T-helper 2 cell treated with Interferon-gamma antibody and Interleukin-4, amounts not matched to agents 100 ng/mL and 5 ng/mL, for 36 hours (primary cell): ENCODE results near the gene FERMT3. TPM values are rescaled to one million over a fixed set of nuclear protein-coding genes. Genes with fewer than 3 reads are reported as not detected.

ENCODE experiments used
- intact Hi-C: fragments of 100-400 bp; cut with micrococcal nuclease; formaldehyde crosslinking; loops from one replicate; pipeline ENCODE4 v1.15.1; 2023
- total RNA-seq: library from RNA; stranded (reverse); gene quantifications from 2 replicates; pipeline ENCODE4 v1.2.3, GENCODE V29; 2022

Gene FERMT3
- total RNA-seq, 1 donor from 2014 or later = 211 TPM

GRCh38 chr11:64218628-64219353 lies 12.3 kb downstream of the FERMT3 start:
- intact Hi-C loops = no loop called here

- intact Hi-C loops = no loop called here
These were observed 12.8 kb downstream of the FERMT3 start for GRCh38 chr11:64219354-64219684.

- intact Hi-C loops = no loop called here
These were observed 13.2 kb downstream of the FERMT3 start for GRCh38 chr11:64219755-64220154.

GRCh38 chr11:64220271-64220670 lies 13.8 kb downstream of the FERMT3 start:
- intact Hi-C loops = no loop called here

- intact Hi-C loops = no loop called here
These were observed 14.3 kb downstream of the FERMT3 start for GRCh38 chr11:64220798-64221197.

- intact Hi-C loops = no loop called here
These were observed 16.1 kb downstream of the FERMT3 start for GRCh38 chr11:64222651-64223000.

GRCh38 chr11:64223001-64223651 lies 16.6 kb downstream of the FERMT3 start:
- intact Hi-C loops = no loop called here

- intact Hi-C loops = no loop called here
These were observed 17.8 kb downstream of the FERMT3 start for GRCh38 chr11:64224151-64224890.

- intact Hi-C loops = no loop called here
These were observed 18.5 kb downstream of the FERMT3 start for GRCh38 chr11:64224891-64225607.

- intact Hi-C loops = loop anchor here (1.0 to 2.0 kb wide), 3 partner anchors 15 to 43 kb away; partner anchors contain the start of genes FERMT3 and FKBP2
These were observed 19.3 kb downstream of the FERMT3 start, which contains the start of the genes NUDT22 and TRPT1 for GRCh38 chr11:64225608-64226506. NUDT22 (plus strand) TSS chr11:64226274; CDS start chr11:64226653, 379 bp downstream. TRPT1 (minus strand) TSS chr11:64226186; CDS start chr11:64225860, 326 bp downstream.

- intact Hi-C loops = loop anchor here (1.0 to 2.0 kb wide), 3 partner anchors 14 to 43 kb away; partner anchors contain the start of genes FERMT3 and FKBP2
These were observed 20.1 kb downstream of the FERMT3 start for GRCh38 chr11:64226507-64227051.

GRCh38 chr11:64227405-64227956 lies 21.0 kb downstream of the FERMT3 start:
- intact Hi-C loops = loop anchor here (2.0 kb wide), 2 partner anchors 13 to 21 kb away; partner anchors contain the start of genes FERMT3 and FKBP2

- intact Hi-C loops = no loop called here
These were observed 22.7 kb downstream of the FERMT3 start for GRCh38 chr11:64229090-64229743.

- intact Hi-C loops = loop anchor here (1.0 kb wide), 2 partner anchors 12 to 76 kb away; partner anchors contain the start of genes ESRRA and FKBP2
These were observed 23.2 kb downstream of the FERMT3 start for GRCh38 chr11:64229744-64230170.

- intact Hi-C loops = loop anchor here (1.0 kb wide), 2 partner anchors 11 to 75 kb away; partner anchors contain the start of genes ESRRA and FKBP2
These were observed 23.9 kb downstream of the FERMT3 start, which contains the start of gene DNAJC4 for GRCh38 chr11:64230171-64230984. DNAJC4 (plus strand) TSS chr11:64230548; CDS start chr11:64230855, 307 bp downstream.

- intact Hi-C loops = loop anchor here (1.0 kb wide), 2 partner anchors 10 to 74 kb away; partner anchors contain the start of genes ESRRA and FKBP2
These were observed 24.5 kb downstream of the FERMT3 start for GRCh38 chr11:64230985-64231365.

GRCh38 chr11:64231546-64231945 lies 25.0 kb downstream of the FERMT3 start:
- intact Hi-C loops = no loop called here
